GM19395 (cell line): Measurements from ENCODE around the gene TERB1.

Source experiments
- ATAC-seq: cut with Tn5 transposase; IDR thresholded peaks from one replicate; pipeline ENCODE4 v1.9.1; 2021; ENCODE audit warnings: mild to moderate bottlenecking, moderate library complexity; ENCODE audit not compliant: unreplicated experiment

The TERB1 gene

DNA sequence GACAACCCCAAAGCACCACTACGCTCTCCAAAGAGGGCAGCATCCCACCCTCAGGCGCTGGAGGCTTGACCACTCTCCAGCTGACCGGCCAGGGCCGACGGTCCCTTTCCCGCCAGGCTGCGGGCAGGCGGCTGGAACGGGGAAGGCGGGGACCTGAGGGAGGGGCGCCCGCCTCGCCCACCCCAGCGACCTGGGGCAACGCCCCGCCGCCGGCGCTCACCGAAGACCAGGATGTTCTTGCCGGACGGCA lies 50.4 kb downstream of the TERB1 start:
- ATAC-seq = peak; percentile 28

GRCh38 chr16:66750279-66751052 lies 50.9 kb downstream of the TERB1 start:
- no peak for ATAC-seq

GRCh38 chr16:66746682-66747081 lies 54.7 kb downstream of the TERB1 start:
- no peak for ATAC-seq

GRCh38 chr16:66746048-66746447 lies 55.3 kb downstream of the TERB1 start:
- no peak for ATAC-seq

- no peak for ATAC-seq
Measured at GRCh38 chr16:66741950-66742808, 59.2 kb downstream of the TERB1 start.

DNA sequence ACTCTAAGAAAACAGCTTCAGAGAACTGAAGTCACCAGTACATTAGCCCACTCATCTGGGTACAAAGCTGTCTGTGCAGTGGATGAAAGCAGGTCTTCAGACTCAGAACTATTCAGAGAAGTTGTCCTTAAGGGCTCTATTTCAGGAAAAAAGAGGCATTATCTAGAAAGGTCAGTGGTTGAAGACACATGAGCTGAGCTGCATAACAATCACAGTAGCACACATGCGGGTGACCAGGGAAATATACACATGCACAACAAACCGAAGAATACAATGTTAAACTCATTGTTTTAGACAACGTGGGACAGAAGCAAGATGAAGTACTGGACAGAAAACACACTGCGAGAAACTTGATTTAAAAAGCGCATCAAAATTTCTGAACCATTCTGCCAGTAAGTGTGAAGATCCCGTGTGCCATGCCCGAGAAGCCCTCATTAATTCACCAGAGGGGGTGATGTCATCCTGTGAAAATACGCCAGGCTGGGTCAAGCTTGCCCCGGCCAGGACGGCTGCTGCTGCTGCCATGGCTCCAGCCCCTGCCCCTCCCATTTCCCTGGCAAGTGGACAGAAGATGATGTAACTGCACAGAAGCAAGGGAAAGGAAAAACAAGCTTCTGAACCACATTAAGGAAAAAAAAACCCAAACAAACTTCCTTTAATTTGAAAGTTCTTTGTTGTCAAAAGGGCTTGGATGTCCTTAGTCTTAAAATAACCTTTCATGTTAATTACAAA lies 60.0 kb downstream of the TERB1 start:
- no peak for ATAC-seq

GRCh38 chr16:66740533-66740932 lies 60.9 kb downstream of the TERB1 start:
- ATAC-seq = no peak

DNA sequence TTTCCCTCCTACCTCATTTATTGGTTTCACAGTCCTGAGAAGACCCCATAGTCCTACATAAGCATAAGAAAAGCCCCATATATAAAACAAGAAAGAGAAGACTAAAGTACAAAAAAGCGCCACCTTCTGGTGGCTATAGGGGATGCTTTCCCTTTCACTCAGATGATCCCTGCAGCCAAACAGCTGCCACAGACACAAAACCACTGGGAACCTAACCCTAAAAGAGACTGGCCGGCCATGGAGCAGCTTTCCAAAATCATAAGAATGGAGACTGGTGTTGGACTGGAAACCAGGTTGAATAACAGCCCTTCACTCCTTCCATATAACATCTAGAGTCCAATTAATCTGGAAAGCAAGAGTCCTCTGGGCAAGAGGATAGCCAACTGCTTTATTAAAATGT lies 61.4 kb downstream of the TERB1 start:
- no peak for ATAC-seq

- no peak for ATAC-seq
Measured at GRCh38 chr16:66735891-66736290, 65.5 kb downstream of the TERB1 start.

DNA sequence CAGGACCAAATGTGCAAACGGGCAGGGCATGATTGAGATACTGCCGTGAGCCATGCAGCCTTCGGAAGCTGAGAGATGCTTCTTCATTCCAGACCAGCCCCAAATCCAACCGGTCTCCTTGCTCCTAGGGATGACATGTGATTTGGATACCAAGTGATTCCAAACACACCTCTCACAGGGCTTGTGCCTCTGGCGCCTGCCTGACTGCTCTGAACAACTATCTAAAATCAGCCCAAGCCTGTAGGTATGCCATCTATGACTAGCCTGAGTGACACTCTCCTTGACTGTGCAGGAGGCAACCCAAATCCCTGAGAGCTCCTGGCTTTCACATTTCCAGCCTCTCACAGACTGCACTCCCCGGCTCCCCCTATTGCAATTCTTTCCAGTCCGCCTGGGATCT lies 70.3 kb downstream of the TERB1 start:
- ATAC-seq = no peak

DNA sequence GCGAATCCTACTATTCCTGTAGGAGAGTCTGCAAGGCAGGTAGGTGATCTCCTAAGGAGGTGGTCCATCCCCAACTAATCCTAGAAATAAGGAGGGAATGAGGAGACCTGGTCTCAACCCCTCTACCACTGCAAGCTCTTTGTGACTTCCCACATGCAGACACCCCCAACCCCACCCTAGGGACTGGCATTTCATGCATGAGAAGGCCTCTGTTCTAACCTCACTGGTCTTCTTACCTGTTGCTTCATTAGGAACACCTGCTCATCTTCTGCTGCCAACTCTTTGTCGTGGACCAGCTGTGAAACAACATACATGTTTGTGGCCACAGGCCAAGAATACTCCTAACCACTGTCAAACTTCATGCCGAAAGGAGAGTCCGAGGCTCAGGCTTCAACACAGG lies 72.6 kb downstream of the TERB1 start:
- ATAC-seq = no peak

DNA sequence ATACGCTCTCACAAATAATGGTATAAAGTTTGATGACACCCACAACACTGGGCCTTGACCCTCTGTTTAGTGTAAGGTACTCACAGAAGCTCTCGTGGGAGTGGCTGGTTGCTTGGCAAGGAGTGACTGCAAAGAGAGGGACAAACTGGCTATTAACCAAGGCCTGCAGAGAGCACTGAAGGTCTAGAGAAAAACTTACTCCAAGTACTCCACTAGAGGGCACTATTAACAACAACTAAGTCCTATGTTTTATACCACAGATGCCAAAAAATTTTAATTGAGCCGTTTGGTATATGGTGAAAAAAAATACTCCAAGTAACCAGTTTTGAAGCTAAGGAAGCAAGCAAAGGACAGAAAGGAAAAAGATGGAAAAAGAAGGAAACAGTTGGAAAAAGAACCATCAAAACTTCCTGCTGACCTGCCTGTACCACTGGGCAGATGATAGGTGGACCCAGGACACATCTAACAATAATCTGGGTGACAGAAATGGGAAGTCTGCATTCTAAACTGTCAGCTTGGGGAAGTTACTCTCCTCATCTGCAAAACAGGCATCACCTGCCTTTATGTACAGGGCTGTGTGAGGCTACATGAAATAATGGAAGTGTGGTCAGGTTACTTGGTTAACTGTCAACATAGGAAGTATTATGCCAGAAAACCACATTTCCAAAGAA lies 73.1 kb downstream of the TERB1 start:
- ATAC-seq = no peak

GRCh38 chr16:66720766-66721165 lies 80.6 kb downstream of the TERB1 start:
- ATAC-seq = no peak

GRCh38 chr16:66719246-66719645 lies 82.1 kb downstream of the TERB1 start:
- ATAC-seq = no peak

- ATAC-seq = no peak
Measured at GRCh38 chr16:66717776-66718175, 83.6 kb downstream of the TERB1 start.

DNA sequence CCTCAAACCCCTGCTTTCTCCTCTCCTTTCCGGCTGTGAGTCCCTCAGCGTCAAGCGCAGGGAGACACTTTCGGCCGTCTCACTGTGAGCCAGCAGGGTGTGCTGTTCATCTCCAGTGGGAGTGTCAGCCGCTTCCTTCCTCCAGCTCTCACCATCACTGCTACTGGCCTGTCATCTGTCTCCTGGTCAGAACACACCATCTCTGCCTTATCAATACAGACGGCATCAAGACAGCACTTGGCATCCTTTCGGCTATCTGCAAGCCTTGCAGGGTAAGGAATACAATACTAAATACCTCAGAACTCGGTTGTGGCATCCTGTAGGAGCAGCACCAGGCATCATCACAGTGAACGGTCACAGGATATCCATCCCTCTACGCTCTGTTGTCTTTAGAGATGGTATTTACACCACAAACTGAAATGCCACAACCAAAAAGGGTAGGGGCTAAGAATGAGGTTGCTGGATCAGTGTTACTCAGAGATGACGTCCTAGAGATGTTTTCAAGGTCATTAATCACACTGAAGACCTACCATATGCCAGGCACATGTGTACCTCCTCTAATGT lies 84.2 kb downstream of the TERB1 start:
- no peak for ATAC-seq

DNA sequence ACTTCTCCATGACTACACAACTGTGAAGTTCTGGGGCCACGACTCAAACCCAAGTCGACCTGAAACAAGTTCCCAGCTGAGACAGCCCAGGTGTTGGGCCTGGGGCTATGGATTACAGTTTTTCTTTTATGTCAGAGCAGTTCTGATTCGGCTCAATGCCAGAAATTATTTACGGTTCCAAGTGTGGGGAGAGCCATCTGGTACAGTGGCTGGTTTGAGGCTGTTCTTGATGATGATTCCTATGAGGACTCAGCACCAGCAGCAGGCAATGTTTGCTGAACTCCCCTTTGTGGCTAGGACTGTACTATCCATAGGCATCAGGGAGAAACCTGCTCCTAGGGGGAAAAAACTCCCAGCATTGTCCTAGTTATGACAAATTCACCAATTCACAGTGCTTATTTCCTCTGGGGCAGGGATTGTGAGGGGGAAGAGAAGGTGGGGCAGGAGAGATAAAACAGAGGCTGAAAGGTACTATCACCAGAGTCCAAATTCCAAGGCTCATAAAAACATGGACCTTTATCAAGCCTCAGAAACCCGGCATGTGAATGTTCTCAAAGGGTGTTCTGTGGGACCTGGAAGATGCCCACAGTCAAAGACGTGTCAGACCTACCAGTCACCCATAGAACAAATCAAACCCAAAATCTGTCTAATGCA lies 86.6 kb downstream of the TERB1 start:
- ATAC-seq = no peak

GRCh38 chr16:66714062-66714461 lies 87.3 kb downstream of the TERB1 start:
- no peak for ATAC-seq

DNA sequence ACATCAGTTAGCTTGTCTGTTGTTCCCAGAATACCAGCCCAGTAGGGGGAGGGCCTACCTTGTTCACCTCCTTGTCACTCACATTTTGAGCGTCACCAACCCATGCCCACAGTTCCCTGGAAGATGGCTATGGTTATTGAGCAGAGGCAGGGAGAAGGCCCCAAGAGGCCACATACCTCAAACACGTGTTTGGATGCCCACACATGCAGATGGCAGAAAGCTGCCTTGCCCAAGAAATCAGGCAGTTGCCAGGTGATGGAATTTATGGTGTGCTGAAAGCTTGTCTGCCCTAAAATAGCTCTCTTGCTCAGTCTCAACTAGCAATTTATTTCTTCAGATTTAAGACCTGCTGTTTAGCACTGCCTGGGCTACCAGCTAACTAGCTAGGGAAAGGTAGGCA lies 88.3 kb downstream of the TERB1 start:
- no peak for ATAC-seq

GRCh38 chr16:66712512-66712911 lies 88.9 kb downstream of the TERB1 start:
- no peak for ATAC-seq
